AG04450 (cell line): ENCODE measurements around the gene KAT6B. TPM values are rescaled to one million over a fixed set of nuclear protein-coding genes. Genes with fewer than 3 reads are reported as not detected.

Experiments used
- CTCF ChIA-PET: fragments of 300-600, 350-600 bp; formaldehyde crosslinking; extraction: SDS; loops from one replicate; lab custom pipeline; 2022; ENCODE audit warnings: antibody characterized with exemption, inconsistent platforms; lab: Charles Lee
- POLR2A ChIA-PET: fragments of 350-600 bp; formaldehyde crosslinking; extraction: SDS; loops from one replicate; lab custom pipeline; 2021; ENCODE audit warnings: antibody characterized with exemption, inconsistent platforms; lab: Yijun Ruan, JAX
- DNase-seq: peaks from one replicate; pipeline ENCODE4 v3.0.0-alpha.2; 2011; ENCODE audit warnings: low read depth, low spot score
- H3K27ac ChIP-seq: one replicate; pipeline ENCODE4 v1.5.1; 2012; ENCODE audit warnings: low read depth, low read length, control low read depth
- H3K27me3 ChIP-seq: one replicate; pipeline ENCODE4 v1.6.0; 2012; ENCODE audit warnings: low read length; ENCODE audit not compliant: control insufficient read depth, insufficient read depth
- H3K4me3 ChIP-seq: 2 replicates; pipeline ENCODE4 v1.5.1; 2011; ENCODE audit warnings: mild to moderate bottlenecking, low read depth, low read length, control low read depth
- H3K9me3 ChIP-seq: 2 replicates; pipeline ENCODE4 v1.5.1; 2012; ENCODE audit warnings: low read length; ENCODE audit not compliant: control insufficient read depth, insufficient read depth
- polyA plus RNA-seq: library from polyadenylated mRNA; depleted of rRNA; stranded (reverse); fragments of >200 nt; gene quantifications from 2 replicates; pipeline ENCODE4 v1.2.3, GENCODE V29; 2011
- TF ChIP-seq, protein P1 (sequence below): IDR thresholded peaks from 2 replicates; pipeline ENCODE4 v1.5.1; 2011; ENCODE audit warnings: low read depth, low read length, control low read depth, inconsistent platforms

The KAT6B gene
- polyA plus RNA-seq, 1 experiment: 10.4 TPM

DNA sequence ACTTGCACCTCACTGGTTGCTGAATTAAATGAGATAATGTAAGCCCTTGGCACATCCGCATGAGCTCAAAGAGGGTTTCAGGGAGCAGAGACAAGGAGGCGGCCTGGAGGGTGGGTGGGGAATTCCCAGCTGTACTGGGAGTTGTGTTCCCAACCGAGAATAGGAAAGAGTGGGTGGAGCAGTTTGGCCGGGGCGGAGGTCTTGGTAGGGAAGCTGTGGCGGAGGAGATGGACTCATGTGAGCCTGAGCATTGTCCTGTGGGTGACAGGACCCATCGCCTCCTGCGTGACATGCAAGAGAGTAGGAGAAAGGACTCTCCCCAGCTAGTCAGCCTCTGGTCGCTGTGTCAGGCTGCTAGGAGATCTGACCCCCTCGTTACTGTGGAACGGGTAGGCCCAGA lies 244.1 kb downstream of the KAT6B start:
- TF ChIP-seq, protein P1, sequence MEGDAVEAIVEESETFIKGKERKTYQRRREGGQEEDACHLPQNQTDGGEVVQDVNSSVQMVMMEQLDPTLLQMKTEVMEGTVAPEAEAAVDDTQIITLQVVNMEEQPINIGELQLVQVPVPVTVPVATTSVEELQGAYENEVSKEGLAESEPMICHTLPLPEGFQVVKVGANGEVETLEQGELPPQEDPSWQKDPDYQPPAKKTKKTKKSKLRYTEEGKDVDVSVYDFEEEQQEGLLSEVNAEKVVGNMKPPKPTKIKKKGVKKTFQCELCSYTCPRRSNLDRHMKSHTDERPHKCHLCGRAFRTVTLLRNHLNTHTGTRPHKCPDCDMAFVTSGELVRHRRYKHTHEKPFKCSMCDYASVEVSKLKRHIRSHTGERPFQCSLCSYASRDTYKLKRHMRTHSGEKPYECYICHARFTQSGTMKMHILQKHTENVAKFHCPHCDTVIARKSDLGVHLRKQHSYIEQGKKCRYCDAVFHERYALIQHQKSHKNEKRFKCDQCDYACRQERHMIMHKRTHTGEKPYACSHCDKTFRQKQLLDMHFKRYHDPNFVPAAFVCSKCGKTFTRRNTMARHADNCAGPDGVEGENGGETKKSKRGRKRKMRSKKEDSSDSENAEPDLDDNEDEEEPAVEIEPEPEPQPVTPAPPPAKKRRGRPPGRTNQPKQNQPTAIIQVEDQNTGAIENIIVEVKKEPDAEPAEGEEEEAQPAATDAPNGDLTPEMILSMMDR: no peak
- Histone ChIP-seq H3K9me3 (no peaks in the 10 kb centered on the region; the same call in 1 of the 2 replicates), H3K27ac (no peak overlapping the region), H3K27me3 (no peaks in the 10 kb centered on the region), H3K4me3 (no peak overlapping the region)
- POLR2A ChIA-PET: no interaction called here
- CTCF ChIA-PET: interaction anchor here (0.5 kb wide), 1 partner anchor 240 kb away, joined by 3 read pairs; no protein-coding TSS in a partner anchor
- DNase-seq: no peak

DNA sequence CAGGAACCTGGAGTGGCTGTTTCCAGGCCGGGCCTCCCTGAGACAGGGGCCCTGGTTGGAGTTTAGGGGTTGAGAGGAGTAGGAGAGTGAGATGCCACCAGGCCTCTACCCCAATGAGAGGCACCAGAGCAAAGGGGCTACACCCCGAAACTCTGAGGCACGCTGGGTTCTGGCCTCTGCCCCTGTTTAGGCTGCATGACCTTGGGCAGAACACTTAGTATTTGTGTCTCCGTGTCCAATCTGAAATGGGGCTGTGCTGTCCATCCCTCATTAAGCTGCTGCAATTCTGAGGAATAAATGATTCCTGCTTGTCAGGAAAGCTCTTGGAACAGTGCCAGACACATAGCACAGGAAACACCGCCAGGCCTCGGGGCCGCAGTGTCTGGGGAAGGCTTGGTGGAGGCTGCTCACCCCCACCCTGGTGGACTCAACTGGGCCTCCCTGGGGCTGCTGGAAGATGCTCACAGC lies 244.6 kb downstream of the KAT6B start:
- TF ChIP-seq, protein P1: no peak
- no peak overlapping the region for H3K4me3 ChIP-seq
- ChIA-PET CTCF (no interaction called here), POLR2A (no interaction called here)
- no peak for DNase-seq
- H3K9me3 ChIP-seq: no peaks in the 10 kb centered on the region; the same call in 1 of the 2 replicates
- no peaks in the 10 kb centered on the region for H3K27me3 ChIP-seq
- H3K27ac ChIP-seq: no peak overlapping the region

DNA sequence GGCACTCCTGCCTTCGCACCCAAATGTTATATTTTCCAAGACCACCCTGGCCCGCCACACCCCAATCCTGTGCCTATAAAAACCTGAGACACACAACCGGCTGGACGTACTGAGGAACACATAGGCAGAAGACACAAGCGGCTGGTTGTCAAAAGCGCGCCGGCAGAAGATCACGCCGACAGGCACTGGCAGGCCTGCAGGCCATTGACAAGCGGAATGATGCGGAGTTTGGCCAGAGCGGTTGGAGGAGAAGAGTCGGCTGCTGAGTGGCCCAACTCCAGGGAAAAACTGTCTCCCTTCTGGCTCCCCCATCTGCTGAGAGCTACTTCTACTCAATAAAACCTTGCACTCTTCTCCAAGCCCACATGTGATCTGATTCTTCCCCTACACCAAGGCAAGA lies 245.4 kb downstream of the KAT6B start:
- POLR2A ChIA-PET: no interaction called here
- TF ChIP-seq, protein P1: no peak
- no peak for DNase-seq
- CTCF ChIA-PET: no interaction called here
- Histone ChIP-seq H3K4me3 (no peak overlapping the region), H3K9me3 (no peaks in the 10 kb centered on the region; the same call in 1 of the 2 replicates), H3K27ac (no peak overlapping the region), H3K27me3 (peaks cover 2% of the 10 kb centered on the region)

DNA sequence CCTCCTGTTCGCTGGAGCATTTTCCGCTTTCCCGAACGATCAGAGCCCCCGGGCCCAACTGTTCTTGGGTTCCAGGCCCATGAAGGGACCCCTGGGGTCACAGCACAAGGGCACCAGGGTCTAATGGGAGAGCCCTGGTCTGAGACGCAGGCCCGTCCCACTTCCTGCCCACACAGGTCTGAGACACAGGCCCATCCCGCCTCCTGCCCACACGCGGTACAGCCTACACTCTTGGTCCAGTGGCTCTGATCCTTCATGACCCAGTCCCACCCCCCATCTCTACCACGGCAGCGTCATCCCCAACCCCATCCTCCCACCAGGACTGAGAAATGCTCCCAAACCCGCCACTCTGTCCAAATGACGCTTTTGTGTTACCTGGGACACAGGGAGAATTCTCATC lies 246.3 kb downstream of the KAT6B start:
- no peak overlapping the region for H3K27ac ChIP-seq
- CTCF ChIA-PET: no interaction called here
- no peak overlapping the region for H3K4me3 ChIP-seq
- TF ChIP-seq, protein P1: no peak
- POLR2A ChIA-PET: no interaction called here
- peaks cover 2% of the 10 kb centered on the region for H3K27me3 ChIP-seq
- no peak for DNase-seq
- no peaks in the 10 kb centered on the region; the same call in 1 of the 2 replicates for H3K9me3 ChIP-seq

DNA sequence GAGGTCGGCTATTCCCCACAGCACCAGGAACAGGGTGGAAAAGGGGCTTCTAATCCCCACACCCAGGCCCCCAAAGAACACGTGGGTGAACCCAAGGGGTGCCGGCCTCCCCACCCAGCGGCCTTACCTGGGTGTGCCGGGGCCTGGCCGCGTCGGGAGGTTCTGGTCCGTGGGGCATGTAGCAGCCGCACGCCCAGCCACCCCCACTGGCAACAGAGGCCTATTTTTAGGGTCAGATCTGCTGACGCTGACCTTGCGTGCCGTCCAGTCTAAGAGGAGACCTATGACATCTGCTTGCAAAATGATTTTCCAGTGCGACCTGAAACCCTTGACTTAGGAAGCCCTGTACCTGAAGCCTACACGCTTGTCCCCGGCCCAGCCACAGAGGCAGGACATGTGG lies 247.0 kb downstream of the KAT6B start:
- TF ChIP-seq, protein P1: no peak
- peaks cover 2% of the 10 kb centered on the region for H3K27me3 ChIP-seq
- CTCF ChIA-PET: no interaction called here
- no peak for DNase-seq
- no peak overlapping the region for H3K4me3 ChIP-seq
- POLR2A ChIA-PET: no interaction called here
- no peak overlapping the region for H3K27ac ChIP-seq
- H3K9me3 ChIP-seq: no peaks in the 10 kb centered on the region; the same call in 1 of the 2 replicates
